HFFc6 (cell line): ENCODE data around the gene ITFG2. TPM values are rescaled to one million over a fixed set of nuclear protein-coding genes. Genes with fewer than 3 reads are reported as not detected.

Experiments used
- DNase-seq: peaks from one replicate; pipeline ENCODE4 v3.0.0-alpha.2; 2018
- H3K27ac Mint-ChIP-seq: 2 replicates; pipeline ENCODE4 v1.8.0; 2020; ENCODE audit warnings: mild to moderate bottlenecking, mixed read lengths
- H3K27me3 Mint-ChIP-seq: 2 replicates; pipeline ENCODE4 v1.8.0; 2021; ENCODE audit warnings: mild to moderate bottlenecking, moderate library complexity, mixed read lengths; ENCODE audit not compliant: insufficient read depth
- H3K36me3 Mint-ChIP-seq: 2 replicates; pipeline ENCODE4 v1.8.0; 2021; ENCODE audit warnings: low read depth, mixed read lengths
- H3K4me1 Mint-ChIP-seq: 2 replicates; pipeline ENCODE4 v1.8.0; 2020; ENCODE audit warnings: low read depth, mixed read lengths
- H3K4me3 Mint-ChIP-seq: 2 replicates; pipeline ENCODE4 v1.8.0; 2020; ENCODE audit warnings: mild to moderate bottlenecking, moderate library complexity, mixed read lengths
- H3K9me3 Mint-ChIP-seq: 2 replicates; pipeline ENCODE4 v1.8.0; 2020; ENCODE audit warnings: mild to moderate bottlenecking, mixed read lengths
- CTCF ChIP-seq: fragments of 200-600 bp; sonication (generic); IDR thresholded peaks from 2 replicates; pipeline ENCODE4 v1.5.0; 2021; ENCODE audit warnings: antibody characterized with exemption, mild to moderate bottlenecking
- total RNA-seq, 6 experiments: library from RNA; stranded (reverse); fragmentation: NEBNext Ultra II Directional; extraction: Animal tissue kit (Norgen Biotek cat#: 25700); gene quantifications; 2 replicates in 1 of 6; 3 replicates in 5 of 6; pipeline ENCODE4 v1.2.3, GENCODE V29; 2021

The ITFG2 gene
- total RNA-seq, 6 experiments from 2014 or later, result 17.0 to 21.1 (median 19.6) TPM

- H3K27ac Mint-ChIP-seq, result no peak overlapping the region
- peaks cover 6% of the 10 kb centered on the region for H3K27me3 Mint-ChIP-seq
- no peaks in the 10 kb centered on the region; the same call in 1 of the 2 replicates for H3K36me3 Mint-ChIP-seq
- DNase-seq, result peak; percentile 56
- no peak overlapping the region for H3K4me3 Mint-ChIP-seq
- H3K9me3 Mint-ChIP-seq, result no peaks in the 10 kb centered on the region
- peak; percentile 88 for TF ChIP-seq CTCF
- peaks cover 19% of the 10 kb centered on the region for H3K4me1 Mint-ChIP-seq
These were observed 41.2 kb downstream of the ITFG2 start for GRCh38 chr12:2853626-2854025.

DNA sequence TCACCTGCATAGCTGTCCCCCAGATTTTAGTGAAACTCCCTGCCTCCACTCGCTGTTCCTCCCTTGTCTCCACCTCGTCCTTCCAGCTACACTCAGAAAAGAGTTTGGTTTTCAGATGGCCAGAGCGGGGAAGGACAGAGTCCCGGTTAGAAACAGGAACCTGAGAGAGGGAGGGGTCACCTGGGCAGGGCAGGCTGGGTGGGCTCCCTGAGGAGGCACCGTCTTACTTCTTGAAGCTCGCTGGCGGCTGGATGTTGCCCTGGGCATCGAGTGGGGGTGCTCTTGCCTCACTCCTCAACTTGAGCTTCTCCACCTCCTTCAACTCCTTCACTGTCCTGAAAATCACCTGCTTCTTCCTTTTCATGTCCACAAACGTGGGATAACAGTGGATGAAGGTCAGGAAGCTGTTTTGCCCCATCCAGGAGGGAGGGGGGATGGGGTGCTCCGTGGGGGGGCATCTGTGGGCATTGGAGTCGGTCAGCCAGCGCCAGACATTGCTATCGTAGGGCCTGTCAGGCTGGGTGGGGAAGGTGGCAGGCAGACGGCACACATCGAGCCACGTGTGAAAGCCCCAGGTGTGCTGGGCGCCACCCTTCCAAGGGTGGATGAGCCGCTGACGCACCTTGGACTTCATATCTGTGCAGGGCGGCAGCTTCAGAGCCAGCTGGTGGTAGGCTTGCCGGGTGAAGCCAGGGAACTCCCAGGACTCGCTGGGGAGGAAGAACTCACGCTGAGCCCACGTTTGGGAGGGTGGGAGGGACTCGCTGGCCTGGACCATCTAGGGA lies 42.4 kb downstream of the ITFG2 start:
- no peak overlapping the region for H3K27ac Mint-ChIP-seq
- peaks cover 3% of the 10 kb centered on the region for H3K27me3 Mint-ChIP-seq
- peaks cover 13% of the 10 kb centered on the region for H3K4me1 Mint-ChIP-seq
- no peaks in the 10 kb centered on the region for H3K9me3 Mint-ChIP-seq
- H3K4me3 Mint-ChIP-seq, result no peak overlapping the region
- DNase-seq, result no peak
- TF ChIP-seq CTCF, result no peak
- H3K36me3 Mint-ChIP-seq, result peaks cover 5% of the 10 kb centered on the region; the same call in 1 of the 2 replicates

- peaks cover 10% of the 10 kb centered on the region; the same call in 1 of the 2 replicates for H3K36me3 Mint-ChIP-seq
- no peak for TF ChIP-seq CTCF
- no peaks in the 10 kb centered on the region for H3K9me3 Mint-ChIP-seq
- no peak for DNase-seq
- H3K27ac Mint-ChIP-seq, result no peak overlapping the region
- peaks cover 11% of the 10 kb centered on the region for H3K4me1 Mint-ChIP-seq
- H3K27me3 Mint-ChIP-seq, result peaks cover 6% of the 10 kb centered on the region
- no peak overlapping the region for H3K4me3 Mint-ChIP-seq
These were observed 43.1 kb downstream of the ITFG2 start for GRCh38 chr12:2855546-2855945.

DNA sequence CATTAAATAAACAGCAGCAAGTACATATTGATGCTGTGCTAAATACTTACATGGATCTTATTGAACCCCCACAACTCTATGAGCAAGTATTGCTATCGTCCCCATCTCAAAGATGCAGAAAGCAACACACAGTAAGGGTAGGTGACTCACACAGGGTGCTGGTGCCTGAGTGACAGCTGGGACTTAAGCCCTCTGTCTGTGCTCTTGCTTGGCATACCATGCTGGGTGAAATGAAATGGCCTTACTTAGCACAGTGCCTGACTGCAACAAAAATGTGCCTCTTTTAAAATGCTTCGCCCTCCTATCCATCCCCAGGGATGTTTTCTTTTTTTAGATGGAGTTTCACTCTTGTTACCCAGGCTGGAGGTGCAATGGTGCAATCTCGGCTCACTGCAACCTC lies 43.6 kb downstream of the ITFG2 start:
- no peak overlapping the region for H3K27ac Mint-ChIP-seq
- H3K4me3 Mint-ChIP-seq, result no peak overlapping the region
- H3K9me3 Mint-ChIP-seq, result no peaks in the 10 kb centered on the region
- TF ChIP-seq CTCF, result no peak
- H3K36me3 Mint-ChIP-seq, result peaks cover 10% of the 10 kb centered on the region; the same call in 1 of the 2 replicates
- DNase-seq, result no peak
- H3K4me1 Mint-ChIP-seq, result peaks cover 11% of the 10 kb centered on the region
- H3K27me3 Mint-ChIP-seq, result peaks cover 6% of the 10 kb centered on the region

- peak within 1 kb of the TSS; percentile 13; the same call in 1 of the 2 replicates for H3K27ac Mint-ChIP-seq
- H3K4me3 Mint-ChIP-seq, result no peak within 1 kb of the TSS
- no peak for TF ChIP-seq CTCF
- no peak for DNase-seq
- peaks cover 6% of the 10 kb centered on the region for H3K27me3 Mint-ChIP-seq
- H3K9me3 Mint-ChIP-seq, result no peaks in the 10 kb centered on the region
- peaks cover 11% of the 10 kb centered on the region for H3K4me1 Mint-ChIP-seq
- H3K36me3 Mint-ChIP-seq, result peaks cover 16% of the 10 kb centered on the region; the same call in 1 of the 2 replicates
These were observed 44.6 kb downstream of the ITFG2 start, which contains the start of gene TEX52 for GRCh38 chr12:2857021-2857431. TSS of gene TEX52 (minus strand) at chr12:2857039. CDS start at chr12:2857026, 13 bp downstream.
